Esophagus muscularis mucosa (tissue), 4 donors: ENCODE results near the gene ILDR1. TPM values are rescaled to one million over a fixed set of nuclear protein-coding genes. Genes with fewer than 3 reads are reported as not detected.

ENCODE experiments used
- DNase-seq: peaks from one replicate; pipeline ENCODE4 v3.0.0-alpha.2; 2017; ENCODE audit errors: extremely low spot score
- H3K27ac ChIP-seq, 4 donors: fragments of 200-600 bp; sonication (generic); replicated peaks in 1 of 4; 1 replicate in 3 of 4; 2 replicates in 1 of 4; pipeline ENCODE4 v1.5.1; 2016 to 2019; ENCODE audit warnings: mild to moderate bottlenecking in 1 of 4
- H3K27me3 ChIP-seq, 4 donors: fragments of 200-600 bp; sonication (generic); one replicate each; pipeline versions ENCODE4 v1.5.1 to v1.6.0; 2016 to 2019
- H3K36me3 ChIP-seq, 4 donors: fragments of 200-600 bp; sonication (generic); one replicate each; pipeline ENCODE4 v1.5.1; 2016 to 2019
- H3K4me1 ChIP-seq, 4 donors: fragments of 200-600 bp; sonication (generic); one replicate each; pipeline ENCODE4 v1.5.1; 2016 to 2019
- H3K4me3 ChIP-seq, 4 donors: fragments of 200-600 bp; sonication (generic); 1 replicate in 2 of 4; 2 replicates in 2 of 4; pipeline ENCODE4 v1.5.1; 2016 to 2019; ENCODE audit warnings: mild to moderate bottlenecking in 4 of 4, moderate library complexity in 1 of 4
- H3K9me3 ChIP-seq, 4 donors: fragments of 200-600 bp; sonication (generic); 1 replicate in 3 of 4; 2 replicates in 1 of 4; pipeline ENCODE4 v1.5.1; 2016 to 2019
- CTCF ChIP-seq, 3 experiments: fragments of 200-600 bp in 2 of 3; fragments of 450-650 bp in 1 of 3; sonication (generic) in 2 of 3; IDR thresholded peaks; one replicate each; pipeline ENCODE4 v1.5.1; 2017 to 2019; ENCODE audit warnings: antibody characterized with exemption in 3 of 3, mild to moderate bottlenecking in 2 of 3, moderate library complexity in 1 of 3
- EP300 ChIP-seq: sonication (generic); formaldehyde crosslinking; IDR thresholded peaks from one replicate; pipeline ENCODE4 v1.6.1; 2017; ENCODE audit warnings: antibody characterized with exemption
- POLR2A ChIP-seq: fragments of 450-650 bp; IDR thresholded peaks from one replicate; pipeline ENCODE4 v1.6.1; 2017; ENCODE audit warnings: antibody characterized with exemption, moderate library complexity, mild to moderate bottlenecking, low read depth
- POLR2AphosphoS5 ChIP-seq, 2 donors: sonication (generic); formaldehyde crosslinking; IDR thresholded peaks; one replicate each; pipeline ENCODE4 v1.6.1; 2017; ENCODE audit warnings: antibody characterized with exemption in 2 of 2
- WGBS: methylation state at CpG from one replicate; pipeline ENCODE4 v1.1.5; 2018; 5-methylcytosine and 5-hydroxymethylcytosine counted together
- intact Hi-C: fragments of 100-400 bp; cut with DNase I; formaldehyde crosslinking; loops from one replicate; pipeline ENCODE4 v1.15.1; 2023
- total RNA-seq, 4 donors: library from RNA; depleted of rRNA; stranded (reverse); fragments of >200 nt; gene quantifications; one replicate each; pipeline versions ENCODE4 v1.1.0 to v1.2.1, GENCODE V29; 2016

Gene ILDR1
- total RNA-seq, 4 donors from 2014 or later: 0.63 TPM; not detected in 3

- TF ChIP-seq EP300 (no peak), POLR2AphosphoS5 (IDR thresholded peaks at IDR 0.05) (no peak), CTCF (IDR thresholded peaks at IDR 0.05) (no peak), POLR2A (no peak)
- intact Hi-C loops: no loop called here
- Histone ChIP-seq H3K27me3 (no peaks in the 10 kb centered on the region), H3K9me3 (no peaks in the 10 kb centered on the region), H3K4me3 (no peak overlapping the region), H3K27ac (no peak overlapping the region), H3K4me1 (no peaks in the 10 kb centered on the region), H3K36me3 (no peaks in the 10 kb centered on the region)
- DNase-seq: no peak
- WGBS: 75% methylated on average over 2 of the region's 2 CpGs
These were observed 52.4 kb downstream of the ILDR1 start for GRCh38 chr3:121969631-121970030.

GRCh38 chr3:121963608-121964007, 58.4 kb downstream of the ILDR1 start:
- Histone ChIP-seq H3K4me1 (no peaks in the 10 kb centered on the region), H3K27ac (no peak overlapping the region), H3K27me3 (no peaks in the 10 kb centered on the region), H3K4me3 (no peak overlapping the region), H3K9me3 (no peaks in the 10 kb centered on the region), H3K36me3 (no peaks in the 10 kb centered on the region)
- TF ChIP-seq EP300 (no peak), POLR2A (no peak), POLR2AphosphoS5 (IDR thresholded peaks at IDR 0.05) (no peak), CTCF (IDR thresholded peaks at IDR 0.05) (no peak)
- no peak for DNase-seq
- intact Hi-C loops: no loop called here
- 70% methylated on average over 1 of the region's 1 CpG for WGBS

- Histone ChIP-seq H3K9me3 (no peaks in the 10 kb centered on the region), H3K36me3 (no peaks in the 10 kb centered on the region), H3K27me3 (no peaks in the 10 kb centered on the region), H3K4me3 (no peak overlapping the region), H3K4me1 (no peaks in the 10 kb centered on the region), H3K27ac (no peak overlapping the region)
- no peak for TF ChIP-seq CTCF (IDR thresholded peaks at IDR 0.05)
- no peak for TF ChIP-seq EP300
- no peak for TF ChIP-seq POLR2A
- intact Hi-C loops: no loop called here
- DNase-seq: no peak
These were observed 59.6 kb downstream of the ILDR1 start for GRCh38 chr3:121962443-121962842.

GRCh38 chr3:121961283-121961682, 60.8 kb downstream of the ILDR1 start:
- no peak overlapping the region for H3K27ac ChIP-seq
- intact Hi-C loops: no loop called here

GRCh38 chr3:121958801-121959200, 63.2 kb downstream of the ILDR1 start:
- 48% methylated on average over 3 of the region's 3 CpGs for WGBS
- Histone ChIP-seq H3K27me3 (no peaks in the 10 kb centered on the region), H3K36me3 (no peaks in the 10 kb centered on the region), H3K4me3 (no peak overlapping the region), H3K4me1 (no peaks in the 10 kb centered on the region), H3K9me3 (no peaks in the 10 kb centered on the region), H3K27ac (no peak overlapping the region)
- no peak for TF ChIP-seq CTCF (IDR thresholded peaks at IDR 0.05)
- no peak for TF ChIP-seq EP300
- no peak for TF ChIP-seq POLR2A
- TF ChIP-seq POLR2AphosphoS5 (IDR thresholded peaks at IDR 0.05): no peak
- no peak for DNase-seq
- intact Hi-C loops: no loop called here

More at GRCh38 chr3:121961283-121961682, 60.8 kb downstream of the ILDR1 start:
- TF ChIP-seq EP300: no peak
- no peak for TF ChIP-seq POLR2A
- DNase-seq: no peak
- Histone ChIP-seq H3K36me3 (no peaks in the 10 kb centered on the region), H3K4me1 (no peaks in the 10 kb centered on the region), H3K4me3 (no peak overlapping the region), H3K27me3 (no peaks in the 10 kb centered on the region), H3K9me3 (no peaks in the 10 kb centered on the region)
